Measurements from ENCODE around the gene VANGL1. TPM values are rescaled to one million over a fixed set of nuclear protein-coding genes. Genes with fewer than 3 reads are reported as not detected.

The VANGL1 gene
- total RNA-seq, 2 experiments from 2014 or later = 1.9 to 2.7 TPM

- DNase-seq (no peak), ATAC-seq (no peak)
- no peaks in the 10 kb centered on the region for H3K27me3 Mint-ChIP-seq
- intact Hi-C loops (cut with micrococcal nuclease) = no loop called here
- POLR2A ChIA-PET = no interaction called here
- H3K4me3 Mint-ChIP-seq = no peak overlapping the region
- no peaks in the 10 kb centered on the region for H3K9me3 Mint-ChIP-seq
- TF ChIP-seq CTCF (IDR thresholded peaks at IDR 0.05) = no peak
- CTCF ChIA-PET = interaction anchor here (1.3 kb wide), 1 partner anchor 21 kb away, joined by 5 read pairs; no protein-coding TSS in a partner anchor
- no peak overlapping the region for H3K27ac Mint-ChIP-seq
- H3K4me1 Mint-ChIP-seq (ENCODE audit: low read depth) = no peaks in the 10 kb centered on the region
- no peaks in the 10 kb centered on the region for H3K36me3 Mint-ChIP-seq (ENCODE audit: low read depth)
Observed at GRCh38 chr1:115685029-115685705, 43.4 kb downstream of the VANGL1 start.

GRCh38 chr1:115687744-115688143 lies 46.0 kb downstream of the VANGL1 start:
- CTCF ChIA-PET = interaction anchor here (0.8 to 1.0 kb wide), 2 partner anchors 16 to 19 kb away, joined by 3 read pairs; no protein-coding TSS in a partner anchor

GRCh38 chr1:115690972-115691371 lies 49.2 kb downstream of the VANGL1 start:
- Mint-ChIP-seq H3K27me3 (no peaks in the 10 kb centered on the region), H3K9me3 (no peaks in the 10 kb centered on the region), H3K4me3 (no peak overlapping the region), H3K4me1 (ENCODE audit: low read depth) (no peaks in the 10 kb centered on the region), H3K36me3 (ENCODE audit: low read depth) (no peaks in the 10 kb centered on the region), H3K27ac (no peak overlapping the region)
- intact Hi-C loops (cut with micrococcal nuclease) = no loop called here
- ChIA-PET POLR2A (no interaction called here), CTCF (interaction anchor here (1.3 to 6.2 kb wide), 2 partner anchors 16 to 83 kb away, joined by 3 to 35 read pairs; no protein-coding TSS in a partner anchor)
- ATAC-seq = no peak
- no peak for TF ChIP-seq CTCF (IDR thresholded peaks at IDR 0.05)
- DNase-seq = no peak

More at GRCh38 chr1:115687744-115688143, 46.0 kb downstream of the VANGL1 start:
- H3K4me3 Mint-ChIP-seq = no peak overlapping the region
- no peaks in the 10 kb centered on the region for H3K9me3 Mint-ChIP-seq
- TF ChIP-seq CTCF (IDR thresholded peaks at IDR 0.05) = no peak
- no peaks in the 10 kb centered on the region for H3K4me1 Mint-ChIP-seq (ENCODE audit: low read depth)
- intact Hi-C loops (cut with micrococcal nuclease) = no loop called here
- H3K36me3 Mint-ChIP-seq (ENCODE audit: low read depth) = no peaks in the 10 kb centered on the region
- no peak for DNase-seq
- POLR2A ChIA-PET = no interaction called here
- no peaks in the 10 kb centered on the region for H3K27me3 Mint-ChIP-seq
- H3K27ac Mint-ChIP-seq = no peak overlapping the region
- no peak for ATAC-seq

- intact Hi-C loops (cut with micrococcal nuclease) = no loop called here
- POLR2A ChIA-PET = no interaction called here
- Mint-ChIP-seq H3K9me3 (no peaks in the 10 kb centered on the region), H3K4me3 (no peak overlapping the region), H3K27me3 (no peaks in the 10 kb centered on the region), H3K36me3 (ENCODE audit: low read depth) (no peaks in the 10 kb centered on the region), H3K4me1 (ENCODE audit: low read depth) (no peaks in the 10 kb centered on the region), H3K27ac (no peak overlapping the region)
- ATAC-seq (no peak), DNase-seq (no peak)
- TF ChIP-seq CTCF (IDR thresholded peaks at IDR 0.05) = no peak
- CTCF ChIA-PET = interaction anchor here (6.2 kb wide), 1 partner anchor 14 kb away, joined by 35 read pairs; no protein-coding TSS in a partner anchor
Observed at GRCh38 chr1:115692224-115692623, 50.5 kb downstream of the VANGL1 start.

- no peak for DNase-seq
- ChIA-PET POLR2A (no interaction called here), CTCF (interaction anchor here (6.2 kb wide), 1 partner anchor 12 kb away, joined by 35 read pairs; no protein-coding TSS in a partner anchor)
Observed at GRCh38 chr1:115694805-115695204, 53.0 kb downstream of the VANGL1 start.

More at GRCh38 chr1:115694805-115695204, 53.0 kb downstream of the VANGL1 start:
- TF ChIP-seq CTCF (IDR thresholded peaks at IDR 0.05) = no peak
- H3K4me1 Mint-ChIP-seq (ENCODE audit: low read depth) = no peaks in the 10 kb centered on the region
- H3K9me3 Mint-ChIP-seq = no peaks in the 10 kb centered on the region
- H3K4me3 Mint-ChIP-seq = no peak overlapping the region
- no peaks in the 10 kb centered on the region for H3K36me3 Mint-ChIP-seq (ENCODE audit: low read depth)
- intact Hi-C loops (cut with micrococcal nuclease) = no loop called here
- no peak overlapping the region for H3K27ac Mint-ChIP-seq
- H3K27me3 Mint-ChIP-seq = peaks cover 1% of the 10 kb centered on the region
- no peak for ATAC-seq
